HepG2 (cell line): ENCODE data around the gene ABHD12. TPM values are rescaled to one million over a fixed set of nuclear protein-coding genes. Genes with fewer than 3 reads are reported as not detected.

ENCODE experiments used
- ARID2 ChIP-seq: sonication (generic); formaldehyde crosslinking; IDR thresholded peaks from 2 replicates; pipeline ENCODE4 v1.8.1; 2022; ENCODE audit warnings: mild to moderate bottlenecking, missing genetic modification reagents, borderline replicate concordance
- ARNT ChIP-seq: fragments of 450-650 bp; IDR thresholded peaks from 2 replicates; pipeline ENCODE4 v1.6.1; 2017
- ATF6 ChIP-seq: sonication (generic); formaldehyde crosslinking; conservative IDR thresholded peaks from 2 replicates; pipeline ENCODE4 v1.4.0; 2020; ENCODE audit warnings: missing genetic modification reagents
- BORCS8-MEF2B ChIP-seq: sonication (generic); formaldehyde crosslinking; IDR thresholded peaks from 2 replicates; pipeline ENCODE4 v1.8.0; 2022; ENCODE audit warnings: mild to moderate bottlenecking, missing genetic modification reagents
- CHCHD3 ChIP-seq: sonication (generic); formaldehyde crosslinking; IDR thresholded peaks from 2 replicates; pipeline ENCODE4 v1.8.0; 2022; ENCODE audit warnings: mild to moderate bottlenecking, missing genetic modification reagents, moderate library complexity
- ELF1 ChIP-seq: sonication (generic); formaldehyde crosslinking; IDR thresholded peaks from 2 replicates; pipeline ENCODE4 v1.4.0; 2020; ENCODE audit warnings: missing genetic modification reagents
- FOSL2 ChIP-seq: sonication (generic); formaldehyde crosslinking; IDR thresholded peaks from 2 replicates; pipeline ENCODE4 v1.4.0; 2020; ENCODE audit warnings: missing genetic modification reagents
- FOXO1 ChIP-seq: sonication (generic); formaldehyde crosslinking; IDR thresholded peaks from 2 replicates; pipeline ENCODE4 v1.4.0; 2020; ENCODE audit warnings: missing genetic modification reagents
- HMG20B ChIP-seq: conservative IDR thresholded peaks from 2 replicates; pipeline ENCODE4 v1.6.1; 2016; ENCODE audit warnings: missing genetic modification reagents, missing compliant biosample characterization
- JUND ChIP-seq: sonication (generic); formaldehyde crosslinking; IDR thresholded peaks from 2 replicates; pipeline ENCODE4 v1.8.0; 2022; ENCODE audit warnings: mild to moderate bottlenecking, missing genetic modification reagents
- KLF6 ChIP-seq: IDR thresholded peaks from 2 replicates; pipeline ENCODE4 v1.8.0; 2016; ENCODE audit warnings: missing biosample characterization, missing genetic modification reagents
- MAZ ChIP-seq, 2 experiments: sonication (generic) in 1 of 2; formaldehyde crosslinking in 1 of 2; IDR thresholded peaks; 2 replicates each; pipeline versions ENCODE4 v1.5.0 to v1.6.1; 2012 to 2020; ENCODE audit warnings: low read depth in 2 of 2, mild to moderate bottlenecking in 2 of 2, borderline replicate concordance in 1 of 2, improper control_type of control experiment in 1 of 2, low read length in 1 of 2, missing genetic modification reagents in 1 of 2, moderate library complexity in 1 of 2
- MTA1 ChIP-seq: sonication (generic); formaldehyde crosslinking; IDR thresholded peaks from 2 replicates; pipeline ENCODE4 v1.4.0; 2020; ENCODE audit warnings: missing genetic modification reagents, mild to moderate bottlenecking, borderline replicate concordance
- NFE2L1 ChIP-seq: sonication (generic); formaldehyde crosslinking; IDR thresholded peaks from 2 replicates; pipeline ENCODE4 v1.4.0; 2020; ENCODE audit warnings: missing genetic modification reagents, mild to moderate bottlenecking, borderline replicate concordance
- PAF1 ChIP-seq: IDR thresholded peaks from 2 replicates; pipeline ENCODE4 v1.6.1; 2016; ENCODE audit warnings: missing genetic modification reagents, missing compliant biosample characterization
- PHF21A ChIP-seq: sonication (generic); formaldehyde crosslinking; IDR thresholded peaks from 2 replicates; pipeline ENCODE4 v1.5.0; 2020; ENCODE audit warnings: mild to moderate bottlenecking, missing genetic modification reagents
- SALL1 ChIP-seq: sonication (generic); formaldehyde crosslinking; IDR thresholded peaks from 2 replicates; pipeline ENCODE4 v1.8.0; 2022; ENCODE audit warnings: mild to moderate bottlenecking, missing genetic modification reagents
- SMAD1 ChIP-seq: sonication (generic); formaldehyde crosslinking; IDR thresholded peaks from 2 replicates; pipeline ENCODE4 v1.4.0; 2020; ENCODE audit warnings: missing genetic modification reagents, low read depth, mild to moderate bottlenecking, borderline replicate concordance
- SMARCC2 ChIP-seq: fragments of 450-650 bp; IDR thresholded peaks from 2 replicates; pipeline ENCODE4 v1.6.1; 2017; ENCODE audit warnings: antibody characterized with exemption, mild to moderate bottlenecking
- SNAI1 ChIP-seq: sonication (generic); formaldehyde crosslinking; IDR thresholded peaks from 2 replicates; pipeline ENCODE4 v1.5.0; 2020; ENCODE audit warnings: mild to moderate bottlenecking, missing genetic modification reagents, borderline replicate concordance
- TBX2 ChIP-seq: sonication (generic); formaldehyde crosslinking; IDR thresholded peaks from 2 replicates; pipeline ENCODE4 v1.5.0; 2020; ENCODE audit warnings: missing genetic modification reagents, mild to moderate bottlenecking, borderline replicate concordance
- ZNF264 ChIP-seq: sonication (generic); formaldehyde crosslinking; IDR thresholded peaks from 2 replicates; pipeline ENCODE4 v1.4.0; 2020; ENCODE audit warnings: missing genetic modification reagents
- ZNF496 ChIP-seq: sonication (generic); formaldehyde crosslinking; IDR thresholded peaks from 2 replicates; pipeline ENCODE4 v1.8.1; 2023; ENCODE audit warnings: mild to moderate bottlenecking, moderate library complexity, missing genetic modification reagents; ENCODE audit not compliant: insufficient replicate concordance
- ZSCAN9 ChIP-seq: IDR thresholded peaks from 2 replicates; pipeline ENCODE4 v1.6.1; 2016; ENCODE audit warnings: borderline replicate concordance
- polyA plus RNA-seq, 8 experiments: library from polyadenylated mRNA; depleted of rRNA in 3 of 8; stranded (reverse) in 7 of 8; unstranded in 1 of 8; fragments of >200 nt; fragmentation: Illumina TruSeq in 4 of 8; extraction: Trizol in 4 of 8; gene quantifications; 2 replicates each; pipeline versions ENCODE4 v1.2.1 to v1.2.3, GENCODE V29; 2011 to 2016; ENCODE audit warnings: low read depth in 4 of 8, missing spikeins in 1 of 8, mixed read lengths in 1 of 8; ENCODE audit not compliant: insufficient read depth in 1 of 8
- total RNA-seq, 5 experiments: library from RNA; depleted of rRNA; stranded (reverse); fragments of >200 nt; fragmentation: Illumina TruSeq; extraction: Trizol; gene quantifications; 2 replicates each; pipeline ENCODE4 v1.2.3, GENCODE V29; 2016; ENCODE audit warnings: low read depth in 1 of 5
- TF ChIP-seq, protein P1 (sequence below): sonication (generic); formaldehyde crosslinking; IDR thresholded peaks from 2 replicates; pipeline ENCODE4 v1.9.0; 2022; ENCODE audit warnings: missing genetic modification reagents, mild to moderate bottlenecking, borderline replicate concordance
- TF ChIP-seq, protein P2 (sequence below): sonication (generic); formaldehyde crosslinking; IDR thresholded peaks from 2 replicates; pipeline ENCODE4 v1.5.0; 2020; ENCODE audit warnings: missing genetic modification reagents, mild to moderate bottlenecking, borderline replicate concordance

Gene ABHD12
- total and polyA plus RNA-seq, 2 of the 13 experiments (the other 11 are each of a cell fraction or from before 2014, with no cell fraction given), result 23.5 to 72.1 TPM

- TF ChIP-seq ZSCAN9 (CRISPR knock-in tag), result no peak
- TF ChIP-seq PHF21A, result no peak
- peak; percentile 94; the same call in 1 of the 2 replicates for TF ChIP-seq ARID2
- TF ChIP-seq PAF1, result no peak
- TF ChIP-seq, protein P1, sequence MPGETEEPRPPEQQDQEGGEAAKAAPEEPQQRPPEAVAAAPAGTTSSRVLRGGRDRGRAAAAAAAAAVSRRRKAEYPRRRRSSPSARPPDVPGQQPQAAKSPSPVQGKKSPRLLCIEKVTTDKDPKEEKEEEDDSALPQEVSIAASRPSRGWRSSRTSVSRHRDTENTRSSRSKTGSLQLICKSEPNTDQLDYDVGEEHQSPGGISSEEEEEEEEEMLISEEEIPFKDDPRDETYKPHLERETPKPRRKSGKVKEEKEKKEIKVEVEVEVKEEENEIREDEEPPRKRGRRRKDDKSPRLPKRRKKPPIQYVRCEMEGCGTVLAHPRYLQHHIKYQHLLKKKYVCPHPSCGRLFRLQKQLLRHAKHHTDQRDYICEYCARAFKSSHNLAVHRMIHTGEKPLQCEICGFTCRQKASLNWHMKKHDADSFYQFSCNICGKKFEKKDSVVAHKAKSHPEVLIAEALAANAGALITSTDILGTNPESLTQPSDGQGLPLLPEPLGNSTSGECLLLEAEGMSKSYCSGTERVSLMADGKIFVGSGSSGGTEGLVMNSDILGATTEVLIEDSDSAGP (CRISPR knock-in tag), result peak; percentile 51; the same call in 1 of the 2 replicates
- peak; percentile 97 for TF ChIP-seq CHCHD3 (CRISPR knock-in tag)
- TF ChIP-seq ATF6 (CRISPR knock-in tag), result no peak
- TF ChIP-seq TBX2 (CRISPR knock-in tag), result peak; percentile 74; the same call in 1 of the 2 replicates
- TF ChIP-seq MTA1 (CRISPR knock-in tag), result peak; percentile 91; the same call in 1 of the 2 replicates
- TF ChIP-seq ZNF264, result no peak
- peak; percentile 88 for TF ChIP-seq BORCS8-MEF2B (CRISPR knock-in tag)
- no peak for TF ChIP-seq MAZ (IDR thresholded peaks at IDR 0.05; ENCODE audit: borderline replicate concordance, low read depth, low read length)
- peak; percentile 86 for TF ChIP-seq MAZ (CRISPR knock-in tag; IDR thresholded peaks at IDR 0.05; ENCODE audit: low read depth)
- TF ChIP-seq, protein P2, sequence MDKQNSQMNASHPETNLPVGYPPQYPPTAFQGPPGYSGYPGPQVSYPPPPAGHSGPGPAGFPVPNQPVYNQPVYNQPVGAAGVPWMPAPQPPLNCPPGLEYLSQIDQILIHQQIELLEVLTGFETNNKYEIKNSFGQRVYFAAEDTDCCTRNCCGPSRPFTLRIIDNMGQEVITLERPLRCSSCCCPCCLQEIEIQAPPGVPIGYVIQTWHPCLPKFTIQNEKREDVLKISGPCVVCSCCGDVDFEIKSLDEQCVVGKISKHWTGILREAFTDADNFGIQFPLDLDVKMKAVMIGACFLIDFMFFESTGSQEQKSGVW (CRISPR knock-in tag), result no peak
- 0 out of 2 replicates have a peak, but pooled peaks have one; percentile 10 for TF ChIP-seq FOSL2 (CRISPR knock-in tag)
- TF ChIP-seq ELF1, result no peak; the same call in 1 of the 2 replicates
- TF ChIP-seq ARNT, result no peak
- TF ChIP-seq JUND (CRISPR knock-in tag), result no peak; the same call in 1 of the 2 replicates
- no peak for TF ChIP-seq HMG20B (CRISPR knock-in tag)
- no peak for TF ChIP-seq SMARCC2
- no peak for TF ChIP-seq SMAD1
- 0 out of 2 replicates have a peak, but pooled peaks have one; percentile 42 for TF ChIP-seq NFE2L1 (CRISPR knock-in tag)
- no peak; the same call in 1 of the 2 replicates for TF ChIP-seq KLF6 (CRISPR knock-in tag)
- no peak for TF ChIP-seq ZNF496 (CRISPR knock-in tag)
- TF ChIP-seq SNAI1 (CRISPR knock-in tag), result no peak
- TF ChIP-seq FOXO1 (CRISPR knock-in tag), result no peak
- peak; percentile 75 for TF ChIP-seq SALL1 (CRISPR knock-in tag)
Measured at GRCh38 chr20:25389858-25390537, 637 bp downstream of the ABHD12 start (continued).
